NB4 (cell line): ENCODE results near the gene KIF12.

ENCODE experiments used
- CTCF ChIP-seq: IDR thresholded peaks from one replicate; pipeline ENCODE4 v1.5.1; 2012; ENCODE audit warnings: low read depth, low read length
- POLR2A ChIP-seq: IDR thresholded peaks from 2 replicates; pipeline ENCODE4 v1.6.1; 2011; ENCODE audit warnings: mild to moderate bottlenecking; ENCODE audit not compliant: insufficient read length; ENCODE audit errors: extremely low read depth

- no peak for TF ChIP-seq CTCF
- TF ChIP-seq POLR2A: no peak
These were observed 2.1 kb downstream of the KIF12 start for GRCh38 chr9:114096866-114097612.
